GM23338 (cell line): ENCODE data around the gene SLX4IP. TPM values are rescaled to one million over a fixed set of nuclear protein-coding genes. Genes with fewer than 3 reads are reported as not detected.

Source experiments
- ATAC-seq: fragments of 200-7000 bp; cut with Tn5 transposase; 3 replicates; pipeline ENCODE4 v1.9.1; 2020
- DNase-seq: peaks from one replicate; pipeline ENCODE4 v3.0.0-alpha.2; 2015; ENCODE audit warnings: low spot score
- H2AFZ ChIP-seq: fragments of 200-600 bp; sonication (generic); 2 replicates; pipeline ENCODE4 v1.8.0; 2016; ENCODE audit warnings: antibody characterized with exemption, mild to moderate bottlenecking, moderate library complexity
- H3F3A ChIP-seq: fragments of 200-600 bp; sonication (generic); replicated peaks from 2 replicates; pipeline ENCODE4 v1.8.0; 2017; ENCODE audit warnings: antibody characterized with exemption, mixed run types, low read depth
- H3K27ac ChIP-seq: fragments of 200-600 bp; sonication (generic); 2 replicates; pipeline ENCODE4 v1.6.1; 2016; ENCODE audit warnings: low read depth
- H3K27me3 ChIP-seq: fragments of 200-600 bp; sonication (generic); 2 replicates; pipeline ENCODE4 v1.8.0; 2016; ENCODE audit warnings: mild to moderate bottlenecking, mixed run types, moderate library complexity; ENCODE audit not compliant: insufficient read depth
- H3K36me3 ChIP-seq: fragments of 200-600 bp; sonication (generic); 2 replicates; pipeline ENCODE4 v1.8.0; 2016; ENCODE audit warnings: mild to moderate bottlenecking; ENCODE audit not compliant: insufficient read depth
- H3K4me1 ChIP-seq: fragments of 200-600 bp; sonication (generic); 2 replicates; pipeline ENCODE4 v1.8.0; 2016; ENCODE audit warnings: mild to moderate bottlenecking, moderate library complexity; ENCODE audit not compliant: insufficient read depth
- H3K4me2 ChIP-seq: fragments of 200-600 bp; sonication (generic); 2 replicates; pipeline ENCODE4 v1.7.1; 2017; ENCODE audit warnings: mixed run types
- H3K4me3 ChIP-seq: fragments of 200-600 bp; sonication (generic); 2 replicates; pipeline ENCODE4 v1.6.1; 2016; ENCODE audit warnings: mixed run types
- H3K79me2 ChIP-seq: fragments of 200-600 bp; sonication (generic); replicated peaks from 2 replicates; pipeline ENCODE4 v1.8.0; 2017; ENCODE audit warnings: mild to moderate bottlenecking; ENCODE audit not compliant: insufficient read depth
- H3K9me2 ChIP-seq: fragments of 200-600 bp; sonication (generic); 2 replicates; pipeline ENCODE4 v1.8.0; 2017; ENCODE audit not compliant: insufficient read depth
- H4K20me1 ChIP-seq: fragments of 200-600 bp; sonication (generic); replicated peaks from 2 replicates; pipeline ENCODE4 v1.8.0; 2017; ENCODE audit warnings: mild to moderate bottlenecking; ENCODE audit not compliant: insufficient read depth
- H3K27ac Mint-ChIP-seq: 2 replicates; pipeline ENCODE4 v1.8.0; 2020; ENCODE audit warnings: inconsistent platforms, mild to moderate bottlenecking, moderate library complexity, mixed read lengths
- H3K27me3 Mint-ChIP-seq: 3 replicates; pipeline ENCODE4 v1.8.0; 2022; ENCODE audit warnings: low read depth, mild to moderate bottlenecking, moderate library complexity, mixed read lengths, inconsistent platforms; ENCODE audit not compliant: insufficient read depth, poor library complexity
- H3K36me3 Mint-ChIP-seq: 3 replicates; pipeline ENCODE4 v1.8.0; 2021; ENCODE audit warnings: low read depth, mild to moderate bottlenecking, inconsistent platforms, moderate library complexity, mixed read lengths
- H3K4me1 Mint-ChIP-seq: 3 replicates; pipeline ENCODE4 v1.8.0; 2020; ENCODE audit warnings: mild to moderate bottlenecking, inconsistent platforms, mixed read lengths
- H3K4me3 Mint-ChIP-seq: 3 replicates; pipeline ENCODE4 v1.8.0; 2021; ENCODE audit warnings: moderate library complexity, mild to moderate bottlenecking, inconsistent platforms, mixed read lengths
- H3K9me3 Mint-ChIP-seq: 3 replicates; pipeline ENCODE4 v1.8.0; 2020; ENCODE audit warnings: moderate library complexity, mild to moderate bottlenecking, inconsistent platforms, mixed read lengths
- CREB1 ChIP-seq: fragments of 250-450 bp; sonication (Bioruptor Pico); IDR thresholded peaks from 2 replicates; pipeline ENCODE4 v1.5.0; 2020; ENCODE audit warnings: low read depth, mild to moderate bottlenecking, moderate library complexity
- CTCF ChIP-seq, 2 experiments: fragments of 200-600 bp in 1 of 2; sonication (generic) in 1 of 2; conservative IDR thresholded peaks; 2 replicates each; pipeline versions ENCODE4 v1.5.1 to v1.6.1; 2016 to 2017; ENCODE audit warnings: antibody characterized with exemption in 2 of 2, low read depth in 2 of 2, mild to moderate bottlenecking in 2 of 2, moderate library complexity in 1 of 2
- ETS1 ChIP-seq: IDR thresholded peaks from 2 replicates; pipeline ENCODE4 v1.6.1; 2016; ENCODE audit warnings: antibody characterized with exemption
- EZH2 ChIP-seq: fragments of 200-600 bp; sonication (generic); IDR thresholded peaks from one replicate; pipeline ENCODE4 v1.8.0; 2017; ENCODE audit warnings: antibody characterized with exemption, mild to moderate bottlenecking, low read depth; ENCODE audit not compliant: unreplicated experiment
- EZH2phosphoT487 ChIP-seq: fragments of 200-600 bp; sonication (generic); IDR thresholded peaks from one replicate; pipeline ENCODE4 v1.8.1; 2018; ENCODE audit warnings: antibody characterized with exemption; ENCODE audit not compliant: unreplicated experiment
- JUNB ChIP-seq: IDR thresholded peaks from one replicate; pipeline ENCODE4 v1.6.1; 2016; ENCODE audit warnings: antibody characterized with exemption; ENCODE audit not compliant: unreplicated experiment
- NANOG ChIP-seq: IDR thresholded peaks from 2 replicates; pipeline ENCODE4 v1.6.1; 2016; ENCODE audit warnings: antibody characterized with exemption, borderline replicate concordance
- POLR2AphosphoS5 ChIP-seq: IDR thresholded peaks from 2 replicates; pipeline ENCODE4 v1.6.1; 2016; ENCODE audit warnings: antibody characterized with exemption, low read depth
- REST ChIP-seq: IDR thresholded peaks from one replicate; pipeline ENCODE4 v1.6.1; 2018; ENCODE audit warnings: antibody characterized with exemption; ENCODE audit not compliant: unreplicated experiment
- STAT1 ChIP-seq: IDR thresholded peaks from one replicate; pipeline ENCODE4 v1.6.1; 2016; ENCODE audit warnings: antibody characterized with exemption; ENCODE audit not compliant: unreplicated experiment
- ZNF114 ChIP-seq: fragments of 250-450 bp; sonication (Bioruptor Pico); IDR thresholded peaks from 2 replicates; pipeline ENCODE4 v1.5.0; 2020; ENCODE audit warnings: mild to moderate bottlenecking, moderate library complexity
- ZNF331 ChIP-seq: fragments of 250-450 bp; sonication (Bioruptor Pico); IDR thresholded peaks from 2 replicates; pipeline ENCODE4 v1.5.0; 2020; ENCODE audit warnings: low read depth, mild to moderate bottlenecking, moderate library complexity
- ZNF462 ChIP-seq: fragments of 250-450 bp; sonication (Bioruptor Pico); IDR thresholded peaks from 2 replicates; pipeline ENCODE4 v1.5.0; 2020; ENCODE audit warnings: mild to moderate bottlenecking, moderate library complexity
- polyA plus RNA-seq: library from polyadenylated mRNA; unstranded; fragments of >200 nt; fragmentation: Nextera tagmentation; extraction: Ambion mirVana; gene quantifications from 2 replicates; pipeline ENCODE4 v1.2.1, GENCODE V29; 2016
- total RNA-seq: library from RNA; depleted of rRNA; stranded (reverse); fragments of >200 nt; shearing (Covaris generic); gene quantifications from 2 replicates; pipeline ENCODE4 v1.2.3, GENCODE V29; 2014

The SLX4IP gene
- total and polyA plus RNA-seq, 2 experiments from 2014 or later = 9.1 to 9.8 TPM

- peaks cover 3% of the 10 kb centered on the region; the same call in 1 of the 3 replicates for H3K36me3 Mint-ChIP-seq
- no peaks in the 10 kb centered on the region for H3K9me2 ChIP-seq
- H3K4me1 Mint-ChIP-seq = peaks cover 52% of the 10 kb centered on the region
- H3K4me3 Mint-ChIP-seq = no peak overlapping the region
- H3K27me3 Mint-ChIP-seq = peaks cover 3% of the 10 kb centered on the region
- H3K27me3 ChIP-seq = no peaks in the 10 kb centered on the region
- ATAC-seq (no peak), DNase-seq (no peak)
- H3K27ac ChIP-seq = no peak overlapping the region
- H3K4me2 ChIP-seq = no peak overlapping the region
- no peaks in the 10 kb centered on the region for H4K20me1 ChIP-seq
- H3K36me3 ChIP-seq = no peaks in the 10 kb centered on the region
- H3K9me3 Mint-ChIP-seq = no peaks in the 10 kb centered on the region
- no peak overlapping the region for H3K4me3 ChIP-seq
- no peak overlapping the region for H2AFZ ChIP-seq
- TF ChIP-seq ZNF331 (CRISPR knock-in tag) = no peak
- no peak for TF ChIP-seq POLR2AphosphoS5
- TF ChIP-seq EZH2phosphoT487 = no peak
- TF ChIP-seq EZH2 = no peak
- TF ChIP-seq ETS1 = no peak
- TF ChIP-seq STAT1 = no peak
- TF ChIP-seq REST = no peak
- TF ChIP-seq JUNB = no peak
- TF ChIP-seq CTCF (conservative IDR thresholded peaks at IDR 0.05; ENCODE audit: low read depth in 2 of 2) = no peak
- TF ChIP-seq ZNF114 (CRISPR knock-in tag) = no peak
- no peak for TF ChIP-seq ZNF462 (CRISPR knock-in tag)
- TF ChIP-seq NANOG = no peak
- no peak for TF ChIP-seq CREB1
- H3F3A ChIP-seq = no peaks in the 10 kb centered on the region
- peaks cover 6% of the 10 kb centered on the region; the same call in 1 of the 2 replicates for H3K79me2 ChIP-seq
- no peak overlapping the region for H3K27ac Mint-ChIP-seq
- H3K4me1 ChIP-seq = peaks cover 35% of the 10 kb centered on the region
Measured at GRCh38 chr20:10521836-10522235, 86.7 kb downstream of the SLX4IP start.
